GM19452 (cell line): ENCODE measurements around the gene DHRS9.

Source experiments
- ATAC-seq: cut with Tn5 transposase; IDR thresholded peaks from one replicate; pipeline ENCODE4 v1.9.1; 2021; ENCODE audit not compliant: unreplicated experiment

The DHRS9 gene

DNA sequence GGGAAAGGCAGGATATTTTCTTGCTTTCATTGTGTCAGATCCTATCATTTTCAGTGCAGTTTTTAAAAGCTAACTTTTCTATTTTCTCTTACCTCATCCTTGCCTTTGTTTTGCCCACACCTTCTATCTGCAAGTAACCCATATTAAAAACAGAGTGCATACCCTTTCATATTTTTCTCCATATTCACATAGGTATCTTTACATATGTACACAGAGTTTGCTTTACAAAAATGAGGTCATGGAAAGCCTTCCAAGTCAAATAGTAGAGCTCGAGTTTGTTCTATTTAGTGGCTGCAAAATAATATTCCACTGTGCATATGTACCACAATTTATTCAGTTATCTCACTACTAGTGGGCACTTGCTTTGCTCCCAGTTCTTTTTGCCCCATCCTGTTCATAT is 3.9 kb upstream of the DHRS9 start:
- ATAC-seq: no peak

DNA sequence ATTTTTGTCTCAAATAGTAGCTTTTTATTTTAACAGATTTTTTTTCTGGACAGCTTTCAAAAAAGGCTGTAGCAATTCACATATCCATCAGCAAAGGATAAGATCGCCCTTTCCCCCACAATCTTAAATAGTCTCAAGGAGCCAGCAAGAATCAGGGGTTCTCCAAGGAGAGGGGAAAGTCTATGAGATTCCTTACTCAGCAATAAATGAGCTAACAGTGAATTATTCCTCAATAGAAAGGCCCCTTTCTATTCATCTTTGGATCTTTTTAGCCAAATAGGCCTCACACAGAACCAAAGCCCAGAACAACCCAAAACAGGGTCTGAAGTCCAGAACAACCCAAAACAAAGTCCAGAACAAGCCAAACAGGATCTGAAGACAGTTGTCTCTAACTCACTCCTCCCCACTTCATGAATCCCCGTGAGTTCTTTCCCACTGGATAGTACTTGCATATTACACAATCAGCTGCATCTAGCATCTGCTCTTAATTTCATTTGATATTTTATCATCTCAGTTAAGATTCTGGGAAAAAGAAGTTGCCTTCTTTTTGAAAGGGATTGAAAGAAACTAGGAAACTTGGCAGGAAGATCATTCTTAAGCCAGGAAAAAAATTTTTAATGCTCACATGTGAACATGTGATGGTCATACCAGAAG is 3.4 kb upstream of the DHRS9 start:
- no peak for ATAC-seq

DNA sequence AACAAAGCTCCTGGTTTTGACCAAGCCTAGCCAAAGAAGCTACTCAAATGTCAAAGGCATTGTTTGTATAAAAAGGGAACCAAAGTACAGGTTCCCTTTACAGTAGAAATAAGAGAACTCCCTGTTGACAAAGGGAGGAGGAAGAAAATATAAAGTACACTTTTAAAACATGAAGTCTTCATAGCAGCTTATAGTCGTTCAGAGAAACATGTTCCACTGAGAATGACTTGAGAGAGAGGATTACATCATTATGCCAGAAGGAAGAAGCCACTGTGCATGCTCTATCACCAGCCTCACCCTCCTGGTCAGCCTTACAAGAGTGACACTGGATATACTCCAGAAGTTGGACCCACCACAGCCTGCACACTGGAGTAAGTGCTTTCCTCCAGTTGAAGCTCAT is 2.5 kb upstream of the DHRS9 start:
- ATAC-seq: no peak

DNA sequence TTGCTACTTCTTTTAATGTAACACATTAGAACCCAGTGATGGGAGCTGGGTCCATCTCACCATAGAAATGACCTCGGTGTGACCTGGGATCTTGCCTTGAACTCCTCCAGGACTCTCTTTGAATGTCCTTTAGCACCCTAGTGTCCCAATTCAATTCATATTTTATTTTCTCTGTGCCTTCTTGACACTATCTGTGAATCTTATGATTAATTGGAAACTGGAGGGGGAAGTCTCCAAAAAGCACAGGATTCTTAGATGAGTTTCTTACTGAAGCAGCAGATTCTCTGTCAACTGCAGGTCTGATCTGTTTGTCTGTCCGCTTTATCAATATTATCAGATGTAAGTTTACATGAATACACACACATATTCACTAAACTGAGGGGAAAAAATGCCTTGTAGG is 470 bp downstream of the DHRS9 start:
- ATAC-seq: no peak

DNA sequence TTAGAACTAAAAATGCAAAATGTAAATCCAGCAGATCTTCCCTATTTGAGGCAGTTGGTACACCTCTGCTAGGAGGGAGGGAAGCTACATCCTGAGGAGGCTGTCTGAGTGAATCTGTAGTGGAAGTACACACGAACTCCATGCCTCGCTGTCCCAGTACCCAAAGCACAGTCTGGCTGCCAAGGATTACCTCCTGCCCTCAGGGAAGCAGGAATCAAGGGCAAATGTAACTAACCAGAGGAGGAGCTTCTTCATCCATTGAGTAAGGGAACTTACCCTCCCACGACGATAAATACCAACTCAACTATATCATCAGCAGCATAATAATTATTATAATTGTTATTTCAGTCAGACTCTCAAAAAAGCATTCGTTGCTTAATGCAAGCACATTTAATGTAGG is 2.1 kb downstream of the DHRS9 start:
- ATAC-seq: no peak

DNA sequence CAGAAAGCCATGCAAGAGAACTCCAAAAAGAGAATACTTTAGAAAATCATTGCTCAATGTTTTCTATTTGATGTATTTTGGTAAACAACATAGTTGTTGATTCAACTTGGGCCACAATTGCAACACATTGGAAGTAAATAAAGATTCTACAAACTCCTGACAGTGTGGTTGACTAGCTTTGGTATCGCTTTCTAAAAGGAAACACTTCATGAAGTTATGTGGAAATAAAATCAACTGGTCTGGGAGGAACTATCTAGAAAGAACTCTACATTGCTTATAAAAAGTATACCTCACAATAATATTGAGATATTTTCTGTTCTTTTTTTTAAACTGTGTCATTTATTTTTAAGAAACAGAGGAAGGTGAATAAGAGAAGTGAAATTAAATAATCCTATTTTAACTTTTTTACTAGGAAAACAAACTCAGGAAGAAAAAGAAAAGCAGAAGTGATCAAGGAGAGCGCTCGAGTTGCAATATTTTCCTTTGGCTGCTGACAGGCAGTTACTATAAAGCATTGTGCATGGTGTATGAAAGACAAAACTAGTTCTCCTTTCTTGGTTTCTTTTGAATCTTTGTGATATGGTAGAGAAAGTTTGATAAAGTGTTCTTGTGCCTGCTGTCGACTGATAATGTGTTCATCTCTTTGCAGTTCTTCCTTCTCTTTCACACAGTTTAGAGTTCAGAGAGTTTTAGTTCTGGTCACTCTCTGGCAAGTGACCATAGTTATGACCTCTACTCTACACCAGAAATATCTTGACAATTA is 3.0 kb downstream of the DHRS9 start:
- ATAC-seq: peak; percentile 48

DNA sequence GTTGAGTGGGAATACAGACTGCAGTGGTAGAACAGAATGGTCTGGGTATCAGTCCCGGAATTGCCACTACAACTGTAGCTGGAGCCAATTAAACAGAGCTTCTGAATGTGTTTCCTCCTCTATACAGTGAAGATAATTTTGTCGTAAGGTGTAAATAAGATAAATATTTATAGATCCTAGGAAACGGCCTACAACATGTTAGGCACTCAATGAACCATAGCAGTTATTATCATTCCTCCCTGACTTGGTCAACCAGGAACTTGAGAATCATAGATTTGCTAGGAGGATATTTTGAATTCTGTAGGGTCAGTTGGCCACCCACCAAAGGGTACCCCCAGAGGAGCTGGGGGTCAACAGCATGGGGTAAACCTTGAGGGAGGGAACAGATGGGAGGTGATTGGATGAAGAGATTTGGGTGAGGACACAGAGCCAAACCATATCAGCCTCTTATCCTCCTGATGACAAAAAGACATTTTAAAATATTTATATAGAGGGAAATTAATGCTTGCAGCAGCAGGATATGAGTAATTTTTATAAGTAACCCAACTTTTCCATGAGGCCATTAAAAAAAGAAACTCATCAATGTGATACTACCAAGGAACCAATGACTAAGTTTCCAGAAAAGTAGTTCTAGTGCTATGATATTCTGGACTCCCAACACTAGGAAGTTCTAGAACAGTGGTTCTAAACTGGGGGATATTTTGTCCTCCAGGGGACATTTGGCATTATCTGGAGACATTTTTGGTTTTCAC is 4.0 kb downstream of the DHRS9 start:
- ATAC-seq: no peak

DNA sequence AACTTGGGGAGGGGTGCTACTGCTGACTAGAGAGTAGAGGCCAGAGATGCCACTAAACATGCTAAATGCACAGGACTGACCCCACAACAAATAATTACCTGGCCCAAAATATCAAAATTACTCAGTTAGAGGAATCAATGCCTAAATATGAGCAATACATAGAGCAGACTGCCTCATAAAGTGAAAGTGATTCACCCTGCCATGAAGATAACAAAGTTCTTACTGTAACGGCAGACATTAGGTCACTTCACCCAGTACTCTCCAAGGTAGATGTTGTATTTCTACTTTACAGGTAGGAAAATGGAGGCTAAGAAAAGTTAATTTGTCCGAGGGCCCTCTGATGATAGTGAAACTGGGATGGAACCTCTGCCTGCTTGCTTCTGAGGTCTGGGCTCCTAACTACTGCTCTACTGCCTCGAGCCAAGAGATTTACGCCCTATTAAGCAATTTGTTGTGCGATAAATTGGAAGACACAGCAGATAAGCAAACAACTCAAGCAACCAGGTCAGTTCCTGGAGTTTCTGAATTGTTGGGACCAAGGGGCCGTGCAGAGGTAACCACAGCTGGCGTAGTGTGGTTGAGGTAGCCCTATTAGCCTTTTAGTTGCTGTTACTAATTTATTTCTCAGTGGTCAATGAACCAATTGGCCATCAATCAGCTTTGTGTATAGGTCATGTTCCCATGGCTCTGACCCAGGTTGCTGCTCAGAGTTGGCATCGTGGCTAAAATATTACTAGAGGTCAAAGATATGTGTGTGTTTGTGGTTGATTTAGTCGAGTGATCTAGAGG is 4.8 kb downstream of the DHRS9 start:
- ATAC-seq: peak; percentile 54

DNA sequence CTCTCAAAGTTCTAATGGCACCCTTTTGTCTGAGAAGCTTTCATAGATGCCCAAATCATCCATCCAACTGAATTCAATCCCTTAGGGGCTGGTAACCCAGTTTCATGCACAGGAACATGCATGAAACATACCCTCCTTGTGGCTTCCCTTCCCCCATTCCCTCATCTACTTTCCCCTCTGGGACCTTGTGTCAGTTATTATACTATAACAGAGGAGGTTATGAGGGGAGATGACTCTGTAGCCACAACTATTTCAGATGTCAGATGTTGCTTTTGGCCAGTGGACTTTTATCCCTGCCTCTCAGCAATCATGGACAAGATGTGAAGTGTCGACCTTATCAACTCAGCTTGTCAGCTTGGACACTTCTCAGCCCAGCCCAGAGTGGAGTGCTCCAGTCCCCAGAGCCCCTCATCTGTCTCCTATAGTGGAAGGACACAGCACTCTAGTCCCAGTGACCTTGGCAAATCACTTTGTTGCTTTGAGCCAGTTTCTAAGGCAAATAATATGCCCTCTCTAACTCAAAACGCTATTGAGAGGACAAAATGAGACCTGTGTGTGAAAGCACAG is 8.4 kb downstream of the DHRS9 start:
- no peak for ATAC-seq

DNA sequence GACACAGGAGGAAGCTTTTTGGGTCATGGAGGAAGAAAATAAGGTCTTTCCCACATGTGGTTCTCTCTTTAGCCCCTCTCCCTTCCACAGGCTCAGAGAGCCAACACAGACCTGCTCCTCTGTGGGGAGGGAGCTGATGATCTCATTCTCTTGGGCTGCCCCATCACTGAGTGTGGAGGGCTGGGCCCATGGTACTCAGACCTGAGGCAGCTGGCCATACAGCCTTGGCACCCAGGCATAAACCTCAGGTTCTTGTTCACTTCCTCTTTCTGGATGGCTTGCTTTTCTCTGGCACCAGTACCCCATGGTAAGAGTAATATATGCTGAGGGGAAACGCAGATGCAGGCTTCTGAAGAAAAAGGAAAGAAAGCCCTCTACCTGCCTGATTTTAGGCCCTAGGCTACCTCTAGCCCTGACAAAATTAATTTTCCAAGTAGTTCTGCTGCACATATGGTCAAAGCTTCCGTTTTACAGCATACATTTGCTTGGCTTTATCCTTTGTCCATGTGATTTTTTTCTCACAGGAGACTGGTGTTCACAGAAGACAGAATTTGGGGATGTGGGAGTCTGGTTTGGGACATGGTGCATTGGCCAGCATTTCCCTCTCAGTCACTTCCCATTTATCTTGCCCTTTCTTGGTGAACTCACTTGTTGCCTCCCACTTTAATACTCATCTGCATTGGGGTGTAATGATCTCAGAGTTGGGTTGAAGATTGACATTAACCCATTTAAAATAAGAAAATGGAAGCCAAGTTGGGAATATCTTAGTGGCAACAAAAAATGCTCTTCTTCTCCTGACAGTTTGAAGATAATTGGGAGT is 11.1 kb downstream of the DHRS9 start:
- ATAC-seq: peak; percentile 93

DNA sequence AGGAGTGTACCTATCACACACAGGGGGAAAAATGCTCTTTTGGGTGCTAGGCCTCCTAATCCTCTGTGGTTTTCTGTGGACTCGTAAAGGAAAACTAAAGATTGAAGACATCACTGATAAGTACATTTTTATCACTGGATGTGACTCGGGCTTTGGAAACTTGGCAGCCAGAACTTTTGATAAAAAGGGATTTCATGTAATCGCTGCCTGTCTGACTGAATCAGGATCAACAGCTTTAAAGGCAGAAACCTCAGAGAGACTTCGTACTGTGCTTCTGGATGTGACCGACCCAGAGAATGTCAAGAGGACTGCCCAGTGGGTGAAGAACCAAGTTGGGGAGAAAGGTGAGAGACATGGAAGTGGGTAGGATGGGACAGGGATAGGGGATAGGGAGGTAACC is 12.2 kb downstream of the DHRS9 start:
- ATAC-seq: no peak

DNA sequence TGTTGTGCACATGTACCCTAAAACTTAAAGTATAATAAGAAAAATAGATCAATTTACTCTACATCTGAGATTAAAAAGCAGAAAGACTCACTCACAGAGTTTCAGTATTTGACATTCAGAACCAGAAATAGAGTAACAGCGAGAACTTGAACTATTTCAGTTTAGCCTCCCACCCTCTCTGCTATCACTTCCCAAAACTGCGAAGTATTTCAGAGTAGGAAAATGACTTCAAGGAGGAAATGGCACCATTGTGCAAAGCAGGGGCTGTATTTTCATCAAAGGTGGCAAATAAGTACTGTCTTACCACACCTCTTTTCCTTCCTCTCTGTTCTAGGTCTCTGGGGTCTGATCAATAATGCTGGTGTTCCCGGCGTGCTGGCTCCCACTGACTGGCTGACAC is 13.6 kb downstream of the DHRS9 start:
- ATAC-seq: no peak

DNA sequence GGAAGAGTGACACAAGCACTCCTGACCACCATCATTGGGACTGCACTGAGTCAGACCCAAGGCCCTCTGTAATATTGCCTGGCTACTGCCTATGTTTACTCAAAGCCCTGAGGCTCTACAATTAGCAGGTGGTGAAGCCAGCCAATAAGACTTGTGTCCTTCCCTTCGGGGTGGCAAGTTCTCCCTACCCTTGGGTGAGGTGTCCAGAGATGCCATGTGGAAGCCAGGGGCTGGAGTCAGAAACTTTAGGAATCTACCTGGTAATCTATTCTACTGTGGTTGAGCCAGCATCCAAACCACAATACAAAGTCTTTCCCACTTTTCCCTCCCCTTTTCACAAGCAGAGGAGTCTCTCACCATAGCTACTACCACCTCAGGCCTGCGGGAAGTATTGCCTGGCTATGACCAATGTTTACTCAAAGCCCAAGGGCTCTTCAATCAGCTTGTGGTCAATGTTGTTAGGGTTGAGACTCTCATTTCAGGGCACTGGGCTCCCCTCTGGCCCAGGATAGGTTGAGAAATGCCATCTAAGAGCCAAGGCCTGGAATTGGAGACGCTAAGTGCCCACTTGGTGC is 17.6 kb downstream of the DHRS9 start:
- ATAC-seq: no peak

DNA sequence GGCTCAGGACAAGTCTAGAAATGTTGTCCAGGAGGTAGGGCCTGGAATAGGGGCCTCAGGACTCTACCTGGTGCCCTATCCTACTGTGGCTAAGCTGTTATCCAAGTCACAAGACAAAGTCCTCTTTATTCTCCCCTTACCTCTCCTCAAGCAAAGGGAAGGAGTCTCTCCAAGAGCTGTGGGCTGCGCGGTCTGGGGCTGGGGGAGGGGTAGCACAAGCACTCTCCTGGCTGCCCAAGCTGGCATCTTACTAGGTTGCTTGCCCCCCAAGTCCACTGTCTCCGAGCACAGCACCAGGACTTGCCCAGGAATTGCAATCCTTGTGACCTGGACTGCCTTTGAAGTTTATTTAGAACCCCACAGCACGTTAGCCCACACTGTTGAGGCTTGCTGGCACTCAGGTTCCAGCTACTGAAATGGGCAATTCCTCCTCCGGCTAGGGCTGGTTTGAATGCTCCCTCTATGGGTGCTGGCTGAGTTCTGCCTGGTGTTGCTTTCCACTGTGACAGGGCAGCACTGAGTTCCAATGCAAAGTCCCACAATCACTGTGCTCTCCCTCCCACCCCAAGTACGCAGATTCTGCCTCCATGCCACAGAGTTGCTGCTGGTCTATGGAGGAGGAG is 18.5 kb downstream of the DHRS9 start:
- ATAC-seq: no peak

DNA sequence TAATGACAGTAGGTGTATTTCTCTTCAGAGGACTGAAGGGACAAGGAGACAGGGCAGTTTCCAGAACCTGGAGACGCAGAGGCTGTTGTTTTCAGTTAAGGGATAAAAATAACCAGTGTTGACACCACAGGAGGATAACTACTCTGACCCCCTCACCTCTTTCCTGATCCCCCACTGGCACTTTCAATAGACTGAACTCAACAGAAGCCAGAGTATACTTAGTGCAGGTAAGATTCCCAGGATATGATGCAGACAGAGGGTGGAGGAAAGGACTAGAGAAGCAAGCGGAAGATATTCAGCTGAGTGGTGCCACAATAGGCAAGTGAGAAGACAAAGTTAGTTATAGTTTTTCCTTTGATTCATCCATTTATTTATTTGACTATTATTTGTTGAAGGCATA is 19.8 kb downstream of the DHRS9 start:
- no peak for ATAC-seq

DNA sequence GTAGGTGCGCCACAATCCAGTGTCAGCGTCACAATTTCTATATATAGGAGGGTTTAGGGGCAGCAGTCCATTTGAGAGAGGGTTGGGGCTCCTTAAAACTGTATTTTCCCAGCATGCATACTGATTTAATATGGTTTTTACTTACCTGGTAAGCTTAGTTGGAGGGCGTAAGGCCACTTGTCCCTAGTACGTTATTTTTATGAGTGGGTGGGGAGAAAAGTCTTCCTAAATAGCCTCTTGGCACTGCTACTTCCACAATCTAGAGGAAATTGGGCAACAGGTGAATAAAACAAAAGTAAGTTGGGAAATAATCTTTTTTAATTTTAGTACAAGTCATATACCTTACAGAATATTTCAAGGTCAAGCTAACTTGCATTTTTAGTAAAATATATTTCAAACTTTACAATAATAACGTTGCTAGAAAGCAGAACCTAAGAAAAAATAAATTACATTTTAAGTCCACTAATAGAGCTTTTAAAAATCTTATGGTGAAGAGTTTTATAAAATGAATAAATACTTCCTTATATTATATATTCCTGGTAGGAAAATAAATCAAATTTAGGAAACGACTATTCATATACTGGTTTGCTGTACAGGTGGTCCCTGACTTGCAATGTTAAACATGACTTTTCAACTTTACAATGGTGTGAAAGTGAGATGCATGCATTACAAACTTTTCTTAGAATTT is 20.9 kb downstream of the DHRS9 start:
- no peak for ATAC-seq

DNA sequence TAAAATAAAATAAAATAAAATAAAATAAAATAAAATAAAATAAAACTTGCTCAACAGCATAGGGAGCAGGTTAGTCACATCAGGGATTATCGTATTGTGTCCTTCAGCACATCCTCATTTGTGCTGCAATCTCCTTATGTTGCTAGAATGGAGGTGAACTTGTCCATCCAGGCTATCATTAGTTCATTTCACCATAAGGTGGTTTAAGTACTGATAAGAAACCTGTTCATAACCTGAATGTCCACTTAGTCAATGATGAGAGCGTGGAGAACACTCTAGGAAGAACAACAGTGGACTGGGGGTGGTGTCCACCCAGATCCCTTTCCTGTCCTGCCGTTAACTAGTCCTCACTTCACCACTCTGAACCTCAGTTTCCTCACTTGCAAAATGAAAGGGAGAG is 21.9 kb downstream of the DHRS9 start:
- no peak for ATAC-seq

DNA sequence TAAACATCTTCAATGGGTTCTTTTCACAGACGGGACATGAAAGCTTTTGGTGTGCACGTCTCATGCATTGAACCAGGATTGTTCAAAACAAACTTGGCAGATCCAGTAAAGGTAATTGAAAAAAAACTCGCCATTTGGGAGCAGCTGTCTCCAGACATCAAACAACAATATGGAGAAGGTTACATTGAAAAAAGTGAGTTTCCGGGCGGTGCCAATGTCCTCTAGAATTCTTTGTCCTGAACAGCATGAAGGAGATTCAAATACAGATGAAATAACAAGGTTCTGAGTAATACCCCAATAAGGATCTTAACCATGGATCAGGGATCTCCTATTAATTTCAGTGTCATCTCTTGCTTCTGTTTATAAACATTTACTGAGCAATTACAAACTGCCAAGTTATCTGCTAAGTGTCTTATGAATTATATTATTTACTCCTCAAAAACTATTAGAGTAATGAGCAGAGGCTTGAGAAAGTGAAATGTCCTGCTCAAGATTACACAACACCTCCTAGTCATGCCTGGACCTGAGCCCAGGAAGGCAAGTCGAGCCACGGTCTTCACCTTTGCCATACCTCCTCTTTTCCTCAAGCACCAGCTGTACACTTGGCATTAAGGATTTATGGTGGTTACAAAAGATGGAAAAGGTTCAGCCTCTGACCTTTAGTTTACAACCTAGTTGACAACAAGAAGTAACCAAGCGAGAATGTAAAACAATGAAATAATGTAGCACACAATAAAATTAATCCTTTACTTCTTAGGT is 22.6 kb downstream of the DHRS9 start:
- ATAC-seq: no peak
